Natural killer cell (primary cell): Measurements from ENCODE around the gene MVB12B. TPM values are rescaled to one million over a fixed set of nuclear protein-coding genes. Genes with fewer than 3 reads are reported as not detected.

Experiments used
- ATAC-seq, 3 donors: fragments of 150-1000 bp in 2 of 3; fragments of 200-7000 bp in 1 of 3; cut with Tn5 transposase; 1 replicate in 1 of 3; 2 replicates in 2 of 3; pipeline ENCODE4 v1.10.0; 2021; ENCODE audit warnings: mild to moderate bottlenecking in 2 of 3, moderate library complexity in 2 of 3
- DNase-seq, 2 donors: peaks; one replicate each; pipeline versions ENCODE4 v3.0.0 to v3.0.0-alpha.2; 2013 to 2021; ENCODE audit warnings: mixed read lengths in 1 of 2
- H3K27ac ChIP-seq: one replicate; pipeline ENCODE4 v1.5.1; 2013; ENCODE audit warnings: mild to moderate bottlenecking, low read length
- H3K27me3 ChIP-seq: one replicate; pipeline ENCODE4 v1.6.1; 2013; ENCODE audit warnings: low read length; ENCODE audit not compliant: control insufficient read depth, insufficient read depth
- H3K36me3 ChIP-seq: one replicate; pipeline ENCODE4 v1.6.1; 2013; ENCODE audit warnings: low read length; ENCODE audit not compliant: control insufficient read depth, insufficient read depth
- H3K4me1 ChIP-seq: one replicate; pipeline ENCODE4 v1.6.1; 2013; ENCODE audit warnings: low read length; ENCODE audit not compliant: control insufficient read depth, insufficient read depth
- H3K4me3 ChIP-seq: one replicate; pipeline ENCODE4 v1.5.1; 2013; ENCODE audit warnings: low read length
- H3K9me3 ChIP-seq: one replicate; pipeline ENCODE4 v1.6.1; 2013; ENCODE audit warnings: low read length; ENCODE audit not compliant: control insufficient read depth, insufficient read depth
- H3K27ac Mint-ChIP-seq, 2 donors: one replicate each; pipeline ENCODE4 v1.8.0; 2022; ENCODE audit warnings: mild to moderate bottlenecking in 2 of 2, mixed read lengths in 2 of 2, moderate library complexity in 1 of 2
- H3K27me3 Mint-ChIP-seq, 2 donors: one replicate each; pipeline ENCODE4 v1.8.0; 2022; ENCODE audit warnings: low read depth in 2 of 2, mixed read lengths in 2 of 2
- H3K36me3 Mint-ChIP-seq: one replicate; pipeline ENCODE4 v1.8.0; 2022; ENCODE audit warnings: mixed read lengths
- H3K4me1 Mint-ChIP-seq, 2 donors: one replicate each; pipeline ENCODE4 v1.8.0; 2022; ENCODE audit warnings: mixed read lengths in 2 of 2
- H3K4me3 Mint-ChIP-seq: one replicate; pipeline ENCODE4 v1.8.0; 2022; ENCODE audit warnings: mild to moderate bottlenecking, moderate library complexity, mixed read lengths
- H3K9me3 Mint-ChIP-seq, 2 donors: one replicate each; pipeline ENCODE4 v1.8.0; 2022; ENCODE audit warnings: mixed read lengths in 2 of 2
- CTCF ChIP-seq: fragments of 200-600 bp; IDR thresholded peaks from one replicate; pipeline ENCODE4 v1.8.0; 2022; ENCODE audit warnings: antibody characterized with exemption
- WGBS: methylation state at CpG from one replicate; pipeline ENCODE4 v1.1.7; 2013; ENCODE audit warnings: missing lambda C conversion rate; ENCODE audit not compliant: insufficient coverage; 5-methylcytosine and 5-hydroxymethylcytosine counted together
- intact Hi-C: fragments of 100-400 bp; cut with micrococcal nuclease; formaldehyde crosslinking; loops from one replicate; pipeline ENCODE4 v1.14.2; 2022
- total RNA-seq, 4 donors: library from RNA; stranded (reverse); fragments of 120-200 nt in 1 of 4; gene quantifications; one replicate each; pipeline versions ENCODE4 v1.2.3 to v1.2.4, GENCODE V29; 2013 to 2022

Gene MVB12B
- total RNA-seq, 3 donors from 2014 or later (not counting 1 experiment from before 2014, with no cell fraction given) = 2.0 to 13.0 (median 7.8) TPM

DNA sequence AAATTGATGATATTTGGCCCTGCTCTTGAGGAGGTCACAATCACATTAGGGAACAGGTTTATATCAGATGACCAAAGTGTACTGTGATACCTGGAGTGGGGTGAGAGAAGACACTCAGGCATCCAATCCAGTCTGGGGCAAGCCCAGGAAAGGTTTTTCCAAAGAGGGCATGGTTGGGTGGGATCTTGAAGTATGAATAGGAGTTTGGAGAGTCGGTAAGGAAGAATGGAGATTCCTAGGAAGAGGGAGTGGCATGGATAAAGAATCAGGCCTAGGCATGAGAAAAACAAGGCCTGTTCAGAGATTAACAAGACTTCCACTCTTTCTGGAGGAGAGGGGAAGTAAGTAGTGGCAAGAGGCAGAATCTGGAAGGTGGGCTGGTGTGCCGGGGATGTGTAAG is 91.1 kb downstream of the MVB12B start:
- H3K27me3 Mint-ChIP-seq = peaks cover 12 to 23% of the 10 kb centered on the region in 2 donors
- no peaks in the 10 kb centered on the region for H3K9me3 Mint-ChIP-seq
- H3K36me3 ChIP-seq = no peaks in the 10 kb centered on the region
- H3K36me3 Mint-ChIP-seq = no peaks in the 10 kb centered on the region
- no peak overlapping the region for H3K4me3 ChIP-seq
- no peaks in the 10 kb centered on the region for H3K27me3 ChIP-seq
- no peak overlapping the region for H3K27ac ChIP-seq
- no peak for ATAC-seq
- peaks cover 12% of the 10 kb centered on the region for H3K4me1 ChIP-seq
- WGBS = 90% methylated on average over 2 of the region's 2 CpGs
- no peak for TF ChIP-seq CTCF
- intact Hi-C loops = no loop called here
- no peak overlapping the region for H3K27ac Mint-ChIP-seq
- H3K4me1 Mint-ChIP-seq = peaks cover 15 to 21% of the 10 kb centered on the region in 2 donors
- no peak overlapping the region for H3K4me3 Mint-ChIP-seq
- H3K9me3 ChIP-seq = no peaks in the 10 kb centered on the region
- no peak for DNase-seq

DNA sequence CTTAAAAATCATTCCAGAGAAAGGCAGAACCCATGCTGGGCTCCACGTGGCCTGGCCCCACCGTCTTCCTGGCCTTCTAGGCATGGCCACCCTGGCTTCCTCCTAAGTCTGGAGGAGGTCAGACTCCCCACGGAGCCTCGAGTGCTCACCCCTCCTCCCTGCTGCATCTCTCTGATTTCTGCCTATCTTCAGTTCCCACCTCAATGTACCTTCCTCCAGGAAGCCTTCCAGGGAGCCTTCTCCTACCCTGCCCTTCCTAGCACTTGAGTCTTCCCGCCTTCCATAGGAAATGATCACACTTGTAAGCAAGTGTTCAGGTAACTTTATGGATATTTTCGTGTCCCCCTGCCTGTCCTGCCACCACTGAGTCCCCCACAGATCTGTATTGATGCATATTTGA is 92.0 kb downstream of the MVB12B start:
- no peaks in the 10 kb centered on the region for H3K9me3 ChIP-seq
- WGBS = 88% methylated on average over 6 of the region's 6 CpGs
- Mint-ChIP-seq H3K4me1 (peaks cover 17 to 18% of the 10 kb centered on the region in 2 donors), H3K9me3 (no peaks in the 10 kb centered on the region), H3K36me3 (no peaks in the 10 kb centered on the region), H3K4me3 (no peak overlapping the region), H3K27ac (no peak overlapping the region), H3K27me3 (peaks cover 15 to 23% of the 10 kb centered on the region in 2 donors)
- no peaks in the 10 kb centered on the region for H3K27me3 ChIP-seq
- DNase-seq = no peak
- H3K4me1 ChIP-seq = peaks cover 21% of the 10 kb centered on the region
- H3K4me3 ChIP-seq = no peak overlapping the region
- intact Hi-C loops = no loop called here
- no peak for ATAC-seq
- H3K36me3 ChIP-seq = no peaks in the 10 kb centered on the region
- no peak for TF ChIP-seq CTCF
- no peak overlapping the region for H3K27ac ChIP-seq

GRCh38 chr9:126419475-126419874 is 92.8 kb downstream of the MVB12B start:
- WGBS = 72% methylated on average over 6 of the region's 6 CpGs
- intact Hi-C loops = no loop called here
- ATAC-seq (no peak), DNase-seq (no peak)
- no peaks in the 10 kb centered on the region for H3K9me3 ChIP-seq
- Mint-ChIP-seq H3K4me1 (peaks cover 17 to 18% of the 10 kb centered on the region in 2 donors), H3K36me3 (no peaks in the 10 kb centered on the region), H3K27me3 (peaks cover 18 to 24% of the 10 kb centered on the region in 2 donors), H3K4me3 (no peak overlapping the region), H3K9me3 (no peaks in the 10 kb centered on the region), H3K27ac (no peak overlapping the region)
- no peaks in the 10 kb centered on the region for H3K36me3 ChIP-seq
- no peak overlapping the region for H3K4me3 ChIP-seq
- peaks cover 25% of the 10 kb centered on the region for H3K4me1 ChIP-seq
- no peaks in the 10 kb centered on the region for H3K27me3 ChIP-seq
- H3K27ac ChIP-seq = no peak overlapping the region
- TF ChIP-seq CTCF = no peak

DNA sequence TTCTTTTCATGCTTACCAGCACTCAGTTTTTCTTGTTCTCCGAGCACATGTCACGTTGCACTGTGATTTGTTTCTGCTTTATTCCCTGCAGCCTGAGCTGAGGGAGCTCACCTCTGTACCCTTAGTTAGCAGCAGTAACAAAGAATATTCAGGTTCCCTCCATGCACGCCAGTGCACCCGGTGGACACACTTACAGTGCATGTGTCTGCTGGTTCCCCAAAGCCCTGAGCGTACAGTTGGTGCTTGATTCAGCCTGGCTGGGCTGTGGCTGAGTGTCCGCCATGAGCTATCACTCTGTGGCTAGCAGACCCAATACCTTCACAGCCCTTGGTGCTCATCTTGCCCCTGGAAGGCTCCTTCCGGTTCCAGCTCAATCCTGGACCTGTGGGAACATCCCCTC is 93.5 kb downstream of the MVB12B start:
- Histone ChIP-seq H3K27me3 (no peaks in the 10 kb centered on the region), H3K36me3 (no peaks in the 10 kb centered on the region), H3K4me3 (no peak overlapping the region), H3K9me3 (no peaks in the 10 kb centered on the region), H3K4me1 (peaks cover 25% of the 10 kb centered on the region), H3K27ac (no peak overlapping the region)
- Mint-ChIP-seq H3K4me3 (no peak overlapping the region), H3K36me3 (no peaks in the 10 kb centered on the region), H3K4me1 (peaks cover 17 to 18% of the 10 kb centered on the region in 2 donors), H3K27me3 (peaks cover 23 to 29% of the 10 kb centered on the region in 2 donors), H3K9me3 (no peaks in the 10 kb centered on the region), H3K27ac (no peak overlapping the region)
- intact Hi-C loops = no loop called here
- WGBS = 87% methylated on average over 6 of the region's 7 CpGs
- ATAC-seq (no peak), DNase-seq (no peak)
- no peak for TF ChIP-seq CTCF
